Measurements from ENCODE around the gene PATL2.
"Not testable (repeated sequence)": the region's sequence is repeated elsewhere in the genome, so short reads cannot be mapped to it uniquely, and the experiment has no call there.

The PATL2 gene

DNA sequence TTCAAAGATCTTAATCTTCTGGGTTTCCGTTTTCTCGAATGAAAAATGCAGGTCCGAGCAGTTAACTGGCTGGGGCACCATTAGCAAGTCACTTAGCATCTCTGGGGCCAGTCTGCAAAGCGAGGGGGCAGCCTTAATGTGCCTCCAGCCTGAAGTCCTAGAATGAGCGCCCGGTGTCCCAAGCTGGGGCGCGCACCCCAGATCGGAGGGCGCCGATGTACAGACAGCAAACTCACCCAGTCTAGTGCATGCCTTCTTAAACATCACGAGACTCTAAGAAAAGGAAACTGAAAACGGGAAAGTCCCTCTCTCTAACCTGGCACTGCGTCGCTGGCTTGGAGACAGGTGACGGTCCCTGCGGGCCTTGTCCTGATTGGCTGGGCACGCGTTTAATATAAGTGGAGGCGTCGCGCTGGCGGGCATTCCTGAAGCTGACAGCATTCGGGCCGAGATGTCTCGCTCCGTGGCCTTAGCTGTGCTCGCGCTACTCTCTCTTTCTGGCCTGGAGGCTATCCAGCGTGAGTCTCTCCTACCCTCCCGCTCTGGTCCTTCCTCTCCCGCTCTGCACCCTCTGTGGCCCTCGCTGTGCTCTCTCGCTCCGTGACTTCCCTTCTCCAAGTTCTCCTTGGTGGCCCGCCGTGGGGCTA, at the start of gene PATL2, which contains the start of gene B2M:
Gene PATL2, minus strand, starts transcription at position 228 of the 647 bp plus-strand sequence. CDS start 34,833 bp downstream, outside the sequence.
Gene B2M, plus strand, starts transcription at position 422 of the 647 bp plus-strand sequence. Its CDS starts 30 bp downstream, at position 452.
- DNase-seq: peak; percentile 96

DNA sequence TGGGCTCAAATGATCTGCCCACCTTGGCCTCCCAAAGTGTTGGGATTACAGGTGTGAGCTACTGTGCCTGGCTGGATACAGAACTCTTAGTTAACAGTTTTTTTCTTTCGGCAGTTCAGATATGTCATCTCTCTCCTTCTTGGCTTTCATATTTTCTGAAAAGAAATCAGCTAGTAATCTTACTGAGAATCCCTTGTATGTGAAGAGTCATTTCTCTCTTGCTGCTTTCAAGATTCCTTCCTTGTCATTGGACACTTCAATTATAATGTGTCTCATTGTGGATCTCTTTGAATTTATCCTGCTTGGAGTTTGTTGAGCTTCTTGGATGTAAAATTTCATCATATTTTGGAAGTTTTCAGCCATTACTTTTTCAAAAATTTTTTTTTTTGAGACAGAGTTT, 42.2 kb upstream of the PATL2 start:
- DNase-seq: no peak

DNA sequence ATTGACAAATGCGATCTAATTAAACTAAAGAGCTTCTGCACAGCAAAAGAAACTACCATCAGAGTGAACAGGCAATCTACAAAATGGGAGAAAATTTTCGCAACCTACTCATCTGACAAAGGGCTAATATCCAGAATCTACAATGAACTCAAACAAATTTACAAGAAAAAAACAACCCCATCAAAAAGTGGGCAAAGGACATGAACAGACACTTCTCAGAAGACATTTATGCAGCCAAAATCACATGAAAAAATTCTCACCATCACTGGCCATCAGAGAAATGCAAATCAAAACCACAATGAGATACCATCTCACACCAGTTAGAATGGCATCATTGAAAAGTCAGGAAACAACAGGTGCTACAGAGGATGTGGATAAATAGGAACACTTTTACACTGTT, 32.3 kb upstream of the PATL2 start:
- not testable (repeated sequence) for DNase-seq

DNA sequence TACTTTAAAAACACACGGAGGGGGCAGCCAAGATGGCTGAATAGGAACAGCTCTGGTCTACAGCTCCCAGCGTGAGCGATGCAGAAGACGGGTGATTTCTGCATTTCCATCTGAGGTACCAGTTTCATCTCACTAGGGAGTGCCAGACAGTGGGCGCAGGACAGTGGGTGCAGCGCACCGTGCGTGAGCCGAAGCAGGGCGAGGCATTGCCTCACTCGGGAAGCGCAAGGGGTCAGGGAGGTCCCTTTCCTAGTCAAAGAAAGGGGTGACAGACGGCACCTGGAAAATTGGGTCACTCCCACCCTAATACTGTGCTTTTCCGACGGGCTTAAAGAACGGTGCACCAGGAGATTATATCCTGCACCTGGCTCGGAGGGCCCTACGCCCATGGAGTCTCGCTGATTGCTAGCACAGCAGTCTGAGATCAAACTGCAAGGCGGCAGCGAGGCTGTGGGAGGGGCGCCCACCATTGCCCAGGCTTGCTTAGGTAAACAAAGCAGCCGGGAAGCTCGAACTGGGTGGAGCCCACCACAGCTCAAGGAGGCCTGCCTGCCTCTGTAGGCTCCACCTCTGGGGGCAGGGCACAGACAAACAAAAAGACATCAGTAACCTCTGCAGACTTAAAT, 28.2 kb upstream of the PATL2 start:
- not testable (repeated sequence) for DNase-seq

DNA sequence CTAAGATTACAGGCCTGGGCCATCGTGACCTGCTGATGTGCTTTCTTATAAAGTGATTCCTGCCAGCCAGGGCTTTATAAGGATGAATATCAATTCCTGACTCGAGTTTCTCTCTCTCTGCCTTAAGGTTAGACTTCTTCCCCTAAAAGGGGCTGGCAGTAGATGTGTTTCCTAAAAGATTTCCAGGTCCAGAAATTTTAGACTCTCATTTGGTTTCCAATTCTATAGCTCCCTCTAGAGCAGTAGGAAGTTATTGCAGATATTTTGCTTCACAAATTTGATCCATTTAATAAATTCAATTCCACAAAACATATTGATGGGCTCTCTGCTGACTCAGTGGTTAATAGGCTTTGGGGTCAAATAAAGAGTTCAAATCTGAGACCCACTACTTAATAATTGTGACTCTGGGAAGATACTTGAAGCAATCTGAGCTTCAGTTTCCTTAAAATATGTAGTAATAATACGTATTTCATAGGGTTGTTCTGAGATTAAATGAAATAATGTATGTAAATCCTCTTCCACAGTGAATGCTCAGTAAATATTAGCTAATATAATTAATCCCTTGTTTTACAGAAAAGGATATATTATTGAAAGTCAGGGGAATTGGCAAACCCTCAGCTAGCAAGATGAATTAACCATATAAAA, 27.3 kb upstream of the PATL2 start:
- DNase-seq: peak; percentile 61

DNA sequence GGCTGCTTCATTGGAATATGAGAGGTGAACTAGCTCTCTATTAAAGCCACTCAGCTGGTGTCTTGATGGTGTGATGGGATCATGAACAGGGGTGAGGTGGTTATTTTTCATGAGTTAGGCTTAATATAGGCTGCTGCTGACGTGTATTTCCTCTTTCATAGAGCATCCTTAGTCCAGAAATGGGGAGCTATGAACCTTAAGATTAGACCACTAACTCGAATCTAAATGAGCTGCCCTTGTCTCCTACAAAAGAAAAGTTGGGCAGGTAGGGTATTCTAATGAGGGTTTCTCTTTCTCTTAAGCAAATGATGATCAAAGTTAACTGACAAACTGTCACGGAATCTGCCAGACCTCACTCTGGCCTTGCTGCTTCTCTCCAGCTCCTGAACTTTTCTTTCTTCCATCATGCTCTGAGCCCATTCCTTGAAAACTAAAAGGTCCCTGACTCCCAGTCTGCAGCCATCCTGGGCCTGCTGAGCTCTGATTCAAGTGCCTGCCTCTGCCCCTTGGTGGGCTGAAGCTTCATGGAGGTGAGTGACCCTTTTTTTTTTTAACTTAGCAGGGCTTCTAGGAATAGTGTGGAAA, 25.1 kb upstream of the PATL2 start, which contains the start of gene TRIM69:
Gene TRIM69, plus strand, starts transcription at position 348 of the 585 bp plus-strand sequence. Its CDS starts 177 bp downstream, at position 525.
- no peak for DNase-seq

DNA sequence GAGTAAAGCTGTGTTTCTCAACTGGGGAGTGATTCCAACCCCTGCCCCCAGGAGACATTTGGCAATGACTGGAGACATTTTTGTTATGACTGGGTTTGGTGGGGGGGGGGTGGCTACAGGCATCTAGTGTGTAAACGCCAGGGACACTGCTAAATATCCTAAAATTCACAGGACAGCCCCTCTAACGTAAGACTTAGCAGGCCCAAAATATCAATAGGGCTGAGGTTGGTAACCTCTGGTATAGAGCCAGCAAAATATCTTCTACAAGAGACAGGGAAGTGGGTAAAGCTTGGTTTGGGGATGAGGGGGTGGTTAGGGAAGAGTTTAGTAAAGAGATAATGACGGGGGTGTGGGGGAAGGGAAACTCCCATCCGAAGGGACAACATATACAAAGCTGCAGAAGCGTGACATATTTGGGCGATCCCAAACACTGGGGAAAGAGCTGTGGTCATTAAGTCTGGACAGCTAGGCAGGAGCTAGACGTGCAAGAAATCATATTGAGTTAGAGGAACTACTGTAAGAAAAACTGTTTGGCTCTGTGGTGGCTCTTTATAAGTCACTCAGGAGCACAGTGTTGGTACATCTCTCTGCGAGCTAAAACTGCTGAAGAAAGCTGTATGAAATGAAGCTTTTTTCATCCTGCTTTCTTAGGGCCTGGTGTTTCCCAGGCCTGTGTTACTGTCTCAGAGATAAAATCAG, 24.5 kb upstream of the PATL2 start:
- no peak for DNase-seq

DNA sequence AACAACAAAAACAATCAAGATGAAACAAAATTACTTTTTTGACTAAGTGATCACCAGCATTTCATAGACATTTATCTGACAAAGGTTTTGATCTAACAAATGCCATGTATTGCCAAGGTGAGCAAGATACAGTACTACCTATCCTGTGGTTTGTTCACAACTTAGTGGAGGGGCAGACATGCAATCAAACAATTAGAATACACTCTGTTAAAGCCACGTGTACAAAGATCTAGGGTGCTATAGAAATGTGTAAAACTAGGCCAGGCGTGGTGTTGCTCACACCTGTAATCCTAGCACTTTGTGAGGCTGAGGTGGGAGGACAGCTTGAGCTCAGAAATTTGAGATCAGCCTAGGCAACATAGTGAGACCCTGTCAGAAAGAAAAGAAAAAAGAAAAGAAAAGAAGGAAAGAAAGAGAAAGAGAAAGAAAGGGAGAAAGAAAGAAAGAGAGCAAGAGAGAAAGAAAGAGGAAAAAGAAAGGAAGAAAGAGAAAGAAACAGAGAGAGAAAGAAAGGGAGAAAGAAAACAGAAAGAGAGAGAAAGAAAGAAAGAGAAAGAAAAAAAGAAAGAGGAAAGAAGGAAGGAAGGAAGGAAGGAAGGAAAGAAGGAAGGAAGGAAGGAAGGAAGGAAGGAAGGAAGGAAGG, 23.8 kb upstream of the PATL2 start:
- DNase-seq: no peak

DNA sequence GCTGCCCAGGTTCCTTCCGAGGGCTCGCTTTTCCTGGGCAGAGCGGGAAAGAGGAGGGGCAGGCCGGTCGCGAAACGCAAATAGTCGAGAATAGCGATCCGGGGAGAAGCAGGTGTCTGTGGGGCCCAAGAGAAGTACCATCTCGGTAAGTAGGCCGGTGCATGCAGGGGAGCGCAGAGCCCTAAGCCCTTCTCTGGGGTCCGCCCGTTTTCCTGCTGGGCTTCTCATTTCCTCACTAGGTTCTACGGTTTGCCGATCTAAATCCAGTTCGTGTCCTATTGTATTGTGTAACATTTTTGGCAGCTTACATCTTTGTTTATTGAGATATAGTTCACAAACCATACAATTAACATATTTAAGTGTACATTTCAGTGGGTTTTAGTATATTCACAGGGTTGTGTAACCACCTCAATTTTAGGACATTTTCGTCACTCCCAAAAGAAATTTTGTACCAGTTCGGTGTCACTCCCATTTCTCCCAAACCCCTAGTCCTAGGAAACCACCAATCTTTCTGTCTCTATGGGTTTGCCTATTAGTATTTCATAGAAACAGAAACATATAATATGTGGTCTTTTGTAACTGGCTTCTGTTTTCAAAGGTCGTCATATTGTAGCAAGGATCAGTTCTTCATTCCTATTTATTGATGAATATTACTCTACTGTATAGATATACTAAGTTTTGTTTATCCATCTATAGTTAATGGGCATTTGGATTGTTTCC, 18.4 kb upstream of the PATL2 start:
- DNase-seq: no peak

DNA sequence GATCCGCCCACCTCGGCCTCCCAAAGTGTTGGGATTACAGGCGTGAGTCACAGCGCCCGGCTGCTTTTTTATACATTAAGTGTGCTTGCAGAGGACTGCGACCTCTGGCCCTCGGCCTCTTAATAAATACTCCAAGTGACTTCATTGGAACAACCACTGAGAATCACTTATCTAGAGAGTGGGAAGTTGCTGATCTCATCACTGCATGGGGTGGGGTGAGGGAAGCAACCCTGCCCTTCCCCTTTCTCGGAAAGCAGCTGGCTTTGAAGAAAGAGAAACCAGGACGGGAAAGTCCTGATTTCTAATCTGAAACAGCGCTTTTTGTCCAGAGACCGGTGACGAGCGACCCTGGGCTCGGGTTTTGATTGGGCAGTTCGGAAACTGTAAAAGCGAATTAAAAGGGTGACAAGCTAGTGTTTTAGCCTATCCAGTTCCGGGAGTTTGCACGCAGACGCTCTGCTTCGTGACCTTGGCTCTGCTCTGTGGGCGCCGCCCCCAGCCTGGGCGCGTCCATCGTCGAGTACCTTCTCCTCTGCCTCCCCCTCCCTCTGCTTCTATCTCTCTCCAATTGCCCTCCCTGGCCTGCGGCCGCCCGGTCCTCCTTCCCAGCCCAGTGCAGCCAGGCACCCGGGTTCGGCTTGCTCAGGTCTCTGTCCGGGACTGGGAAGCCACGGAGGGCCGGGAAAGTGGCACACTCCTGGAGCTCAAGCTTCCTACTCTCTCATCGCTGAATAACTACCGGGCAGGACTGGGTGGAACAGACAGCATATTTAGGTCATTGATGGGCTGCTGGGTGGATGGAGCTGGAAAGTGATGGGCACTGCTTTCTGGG, 17.7 kb upstream of the PATL2 start:
- DNase-seq: peak; percentile 98

DNA sequence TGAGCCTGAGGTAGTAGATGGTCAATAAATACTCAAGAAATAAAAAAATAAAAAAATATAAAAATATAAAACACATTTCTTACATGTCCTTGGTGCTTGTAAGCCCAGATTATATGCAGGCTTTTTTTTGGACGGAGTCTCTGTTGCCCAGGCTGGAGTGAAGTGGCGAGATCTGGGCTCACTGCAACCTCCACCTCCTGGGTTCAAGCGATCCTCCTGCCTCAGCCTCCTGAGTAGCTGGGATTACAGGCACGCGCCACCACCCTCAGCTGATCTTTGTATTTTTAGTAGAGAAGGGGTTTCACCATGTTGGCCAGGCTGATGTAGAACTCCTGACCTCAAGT, 17.1 kb upstream of the PATL2 start:
- not testable (repeated sequence) for DNase-seq

DNA sequence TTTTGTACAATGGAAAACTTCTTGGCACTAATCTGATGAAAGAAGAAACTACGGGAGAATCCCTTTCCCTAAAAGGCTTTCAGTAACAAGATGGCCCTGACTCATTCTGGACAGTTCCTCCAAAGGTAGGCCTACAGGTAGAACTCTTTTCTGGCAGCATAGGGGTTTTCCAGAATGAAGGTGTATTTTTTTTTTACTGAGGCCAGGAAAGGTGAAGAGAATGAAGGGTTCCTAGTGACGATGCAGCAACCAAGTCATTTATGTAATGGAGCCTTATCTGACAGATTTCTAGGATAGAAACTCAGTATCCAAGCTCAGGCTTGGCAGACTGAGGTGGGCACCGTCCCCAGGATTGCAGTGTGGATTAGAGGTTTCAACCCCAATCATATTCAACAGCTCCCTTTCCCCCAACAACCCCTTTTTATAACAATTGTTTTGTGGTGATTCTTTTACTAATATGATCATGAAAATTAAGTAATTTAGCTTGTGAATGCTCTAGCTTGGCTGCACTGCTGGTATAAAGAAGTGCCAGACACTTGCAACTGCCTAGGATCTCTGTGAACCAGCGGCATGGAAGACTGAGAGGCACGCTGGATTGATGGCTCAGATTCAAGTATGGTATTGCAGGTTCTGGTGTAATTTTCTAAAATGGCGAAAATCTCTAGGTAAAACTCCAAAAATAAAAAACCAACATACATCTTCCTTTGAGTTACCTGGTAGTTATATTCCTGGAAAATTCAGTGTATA, 16.5 kb upstream of the PATL2 start:
- no peak for DNase-seq

DNA sequence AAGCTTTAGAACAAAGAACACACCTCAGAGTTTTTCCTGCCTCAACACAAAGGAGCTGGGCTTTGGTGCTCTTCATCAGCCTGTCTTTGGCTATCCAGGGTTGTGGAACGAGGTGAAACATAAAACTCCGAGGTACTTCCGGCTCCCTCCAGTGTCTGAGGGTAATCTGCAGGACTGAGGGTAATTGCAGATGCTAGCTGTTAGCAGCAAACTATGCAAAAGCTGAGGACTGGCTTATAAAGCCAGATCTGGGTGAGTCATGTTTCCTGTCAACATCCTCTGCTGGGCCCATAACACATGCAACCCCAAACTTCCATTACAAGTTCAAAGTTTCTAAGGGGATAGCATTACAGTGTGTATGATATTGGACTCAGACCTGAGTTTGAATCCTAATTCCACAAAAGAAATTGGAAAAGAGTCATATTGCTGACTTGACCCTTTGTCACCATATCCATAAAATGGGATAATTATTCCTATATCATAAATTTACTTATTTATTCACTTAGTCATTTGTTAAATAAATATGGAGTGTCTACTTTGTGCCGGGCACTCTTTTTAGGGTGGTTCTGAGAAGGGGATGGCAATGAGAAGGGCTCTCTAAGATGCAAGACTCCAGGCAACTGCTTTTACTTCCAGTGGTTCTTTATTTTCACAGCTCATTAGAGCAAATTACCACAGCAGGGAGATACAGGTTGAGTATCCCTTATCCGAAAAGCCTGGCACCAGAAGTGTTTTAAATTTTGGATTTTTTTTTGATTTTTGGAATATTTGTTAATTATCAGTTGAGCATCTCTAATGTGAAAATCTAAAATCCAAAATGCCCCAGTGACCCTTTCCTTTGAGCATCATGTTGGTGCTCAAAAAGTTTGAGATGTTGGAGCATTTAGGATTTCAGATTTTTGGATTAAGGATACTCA, 15.7 kb upstream of the PATL2 start:
- peak; percentile 94 for DNase-seq

DNA sequence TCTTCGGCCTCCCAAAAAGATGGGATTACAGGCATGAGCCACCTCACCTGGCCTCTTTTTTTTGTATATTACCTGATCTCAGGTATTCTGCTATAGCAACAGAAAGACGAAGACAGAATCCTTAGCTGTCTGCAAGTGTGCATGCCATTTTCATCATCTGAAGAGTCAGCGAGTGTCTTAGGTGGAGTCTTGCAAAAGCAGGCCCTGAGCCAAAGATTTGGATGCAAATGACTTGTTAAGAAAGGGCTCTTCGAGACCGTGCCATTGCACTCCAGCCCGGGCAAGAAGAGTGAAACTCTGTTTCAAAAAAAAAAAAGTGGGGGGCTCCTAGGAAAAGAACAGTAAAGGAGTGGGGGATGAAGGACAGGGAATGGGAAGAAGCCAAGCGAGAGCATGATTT, 15.0 kb upstream of the PATL2 start:
- no peak for DNase-seq

DNA sequence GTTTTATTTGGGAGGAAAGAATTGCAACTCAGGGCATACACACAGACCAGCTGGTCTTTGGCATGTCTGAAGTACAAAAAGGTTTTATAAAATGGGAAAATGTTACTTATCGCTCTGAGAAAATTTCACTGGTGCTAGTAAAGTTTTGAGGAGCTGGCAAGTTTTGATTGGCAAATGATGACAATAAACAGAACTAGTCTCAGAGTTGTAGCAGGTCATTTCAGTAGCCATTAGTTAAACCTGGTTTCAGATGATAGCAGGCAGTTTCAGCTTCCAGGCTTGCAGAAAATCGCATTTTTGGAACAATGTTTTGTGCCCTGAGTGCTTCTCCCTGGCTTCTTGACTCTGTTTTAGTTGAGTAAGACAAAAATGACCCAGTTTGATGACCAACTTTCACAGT, 10.9 kb upstream of the PATL2 start:
- DNase-seq: no peak

DNA sequence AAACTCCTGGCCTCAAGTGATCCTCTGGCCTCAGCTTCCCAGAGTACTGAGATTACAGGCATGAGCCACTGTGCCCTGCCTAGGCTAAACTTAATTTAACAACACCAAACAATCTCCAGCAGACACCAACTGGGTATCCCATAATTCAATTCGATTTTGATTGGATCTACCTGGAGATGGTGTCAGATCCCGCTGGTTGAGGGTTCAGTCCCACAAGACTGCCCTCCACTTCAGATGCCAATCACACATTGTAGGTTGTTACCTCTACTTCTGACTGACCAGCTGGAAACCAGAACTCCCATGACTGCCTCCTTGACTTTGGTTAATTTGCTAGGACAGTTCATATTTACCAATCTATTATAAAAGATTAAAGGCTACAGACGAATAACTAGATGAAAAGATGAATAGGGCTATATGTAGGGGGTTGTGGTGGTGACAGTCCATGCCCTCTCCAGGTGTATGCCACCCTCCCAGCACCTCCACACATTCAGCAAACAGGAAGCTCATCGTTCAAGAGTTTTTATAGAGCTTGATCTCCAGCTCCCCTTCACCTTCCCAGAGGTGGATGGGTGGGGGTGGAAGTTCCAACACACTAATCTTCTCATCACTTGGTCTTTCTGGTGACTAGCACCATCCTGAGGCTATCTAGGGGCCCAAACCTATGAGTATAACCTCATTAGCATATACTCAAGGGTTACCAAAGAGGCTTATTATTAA, 9.5 kb upstream of the PATL2 start:
- DNase-seq: no peak

DNA sequence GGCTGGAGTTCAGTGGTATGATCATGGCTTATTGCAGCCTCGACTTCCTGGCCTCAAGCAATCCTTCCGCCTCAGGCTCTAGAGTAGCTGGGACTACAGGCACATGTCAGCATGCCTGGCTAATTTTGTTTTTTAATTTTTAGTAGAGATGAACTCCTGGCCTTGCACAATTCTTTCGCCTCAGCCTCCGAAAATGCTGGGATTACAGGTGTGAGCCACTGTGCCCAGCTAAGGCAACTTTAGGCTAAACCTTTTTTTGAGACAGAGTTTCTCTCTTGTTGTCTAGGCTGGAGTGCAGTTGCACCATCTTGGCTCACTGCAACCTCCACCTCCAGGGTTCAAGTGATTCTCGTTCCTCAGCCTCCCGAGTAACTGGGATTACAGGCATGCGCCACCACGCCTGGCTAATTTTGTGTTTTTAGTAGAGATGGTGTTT, 8.9 kb upstream of the PATL2 start:
- not testable (repeated sequence) for DNase-seq

DNA sequence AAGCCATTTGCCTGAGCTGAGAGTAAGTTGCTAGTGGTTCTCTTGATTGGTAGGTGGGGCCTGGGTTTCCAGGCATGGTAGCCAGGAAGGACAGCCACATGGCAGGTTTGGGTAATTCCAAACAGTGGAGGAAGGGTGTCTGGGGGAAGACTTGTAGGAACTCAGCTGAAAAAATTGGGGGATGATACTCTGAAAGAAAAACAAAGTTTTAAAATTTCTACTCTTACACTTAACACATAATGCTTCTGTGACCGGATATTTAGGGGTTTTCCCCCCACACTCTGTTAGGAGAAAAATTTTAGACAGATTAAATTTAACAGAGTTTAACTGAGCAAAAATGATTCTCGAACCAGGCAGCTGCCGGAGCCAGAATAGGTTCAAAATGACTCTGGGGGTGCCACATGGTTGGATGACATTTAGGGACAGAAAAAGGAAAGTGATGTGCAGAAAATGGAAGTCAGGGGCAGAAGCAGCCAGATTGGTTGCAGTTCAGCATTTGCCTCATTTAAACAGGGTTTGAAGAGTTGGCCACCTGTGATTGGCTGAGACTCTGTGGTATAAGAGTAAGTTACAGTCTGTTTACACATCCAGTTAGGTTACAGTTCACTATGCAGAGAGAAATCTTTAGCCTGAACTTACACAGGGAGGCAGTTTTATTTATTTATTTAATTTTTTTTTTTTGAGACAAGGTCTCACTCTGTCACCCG, 8.3 kb upstream of the PATL2 start:
- DNase-seq: peak; percentile 15

Data from fibroblast of skin of right quadriceps (primary cell).